WTC11 (cell line): ENCODE measurements around the gene AGBL4. TPM values are rescaled to one million over a fixed set of nuclear protein-coding genes. Genes with fewer than 3 reads are reported as not detected.
"Not testable (repeated sequence)": the region's sequence is repeated elsewhere in the genome, so short reads cannot be mapped to it uniquely, and the experiment has no call there.

Source experiments
- ATAC-seq: fragments of 200-7000 bp; cut with Tn5 transposase; 2 replicates; pipeline ENCODE4 v1.10.0; 2021; ENCODE audit warnings: mild to moderate bottlenecking, moderate library complexity
- CTCF ChIA-PET: fragments of 300-600 bp; sonication (Branson Sonifier 250); formaldehyde crosslinking; loops from one replicate; lab custom pipeline; 2021; ENCODE audit warnings: antibody characterized with exemption; lab: Charles Lee
- POLR2A ChIA-PET: fragments of 350-600 bp; sonication (Branson Sonifier 250); formaldehyde crosslinking; loops from one replicate; lab custom pipeline; 2021; ENCODE audit warnings: antibody characterized with exemption; lab: Charles Lee
- DNase-seq: peaks from one replicate; pipeline ENCODE4 v3.0.0; 2021; ENCODE audit warnings: low spot score
- H3K27ac Mint-ChIP-seq: 2 replicates; pipeline ENCODE4 v1.8.0; 2021; ENCODE audit warnings: mixed read lengths
- H3K27me3 Mint-ChIP-seq: 2 replicates; pipeline ENCODE4 v1.8.0; 2021; ENCODE audit warnings: low read depth, mild to moderate bottlenecking, moderate library complexity, mixed read lengths
- H3K36me3 Mint-ChIP-seq: 2 replicates; pipeline ENCODE4 v1.8.0; 2021; ENCODE audit warnings: mixed read lengths
- H3K4me1 Mint-ChIP-seq: 2 replicates; pipeline ENCODE4 v1.8.0; 2022; ENCODE audit warnings: mixed read lengths
- H3K4me3 Mint-ChIP-seq: 2 replicates; pipeline ENCODE4 v1.8.0; 2021; ENCODE audit warnings: mild to moderate bottlenecking, moderate library complexity, mixed read lengths
- H3K9me3 Mint-ChIP-seq: 2 replicates; pipeline ENCODE4 v1.8.0; 2021; ENCODE audit warnings: mixed read lengths
- CREB1 ChIP-seq: sonication (generic); formaldehyde crosslinking; IDR thresholded peaks from 2 replicates; pipeline ENCODE4 v1.8.0; 2023; ENCODE audit warnings: mild to moderate bottlenecking, missing genetic modification reagents
- EMX1 ChIP-seq: fragments of 250-450 bp; sonication (Bioruptor Pico); IDR thresholded peaks from 2 replicates; pipeline ENCODE4 v1.8.0; 2021; ENCODE audit warnings: mild to moderate bottlenecking
- HMGA2 ChIP-seq: fragments of 250-450 bp; sonication (Bioruptor Pico); IDR thresholded peaks from 2 replicates; pipeline ENCODE4 v1.4.0; 2021; ENCODE audit warnings: mild to moderate bottlenecking, moderate library complexity
- JAZF1 ChIP-seq: fragments of 250-450 bp; sonication (Bioruptor Pico); IDR thresholded peaks from 2 replicates; pipeline ENCODE4 v1.9.0; 2021; ENCODE audit warnings: moderate library complexity, mild to moderate bottlenecking, inconsistent platforms
- JUN ChIP-seq: sonication (generic); formaldehyde crosslinking; IDR thresholded peaks from 2 replicates; pipeline ENCODE4 v1.8.0; 2023; ENCODE audit warnings: mild to moderate bottlenecking, missing genetic modification reagents
- MXD4 ChIP-seq: fragments of 250-450 bp; sonication (Bioruptor Pico); IDR thresholded peaks from 2 replicates; pipeline ENCODE4 v1.8.0; 2021; ENCODE audit warnings: mild to moderate bottlenecking, moderate library complexity, borderline replicate concordance
- MYBL2 ChIP-seq: sonication (generic); formaldehyde crosslinking; IDR thresholded peaks from 2 replicates; pipeline ENCODE4 v1.8.1; 2023; ENCODE audit warnings: mild to moderate bottlenecking, moderate library complexity, missing genetic modification reagents
- NFE2L1 ChIP-seq: sonication (generic); formaldehyde crosslinking; IDR thresholded peaks from 2 replicates; pipeline ENCODE4 v1.8.1; 2023; ENCODE audit warnings: missing genetic modification reagents
- SMAD3 ChIP-seq: sonication (generic); formaldehyde crosslinking; IDR thresholded peaks from 2 replicates; pipeline ENCODE4 v1.8.0; 2022; ENCODE audit warnings: missing genetic modification reagents, mild to moderate bottlenecking, borderline replicate concordance
- SMAD4 ChIP-seq: sonication (generic); formaldehyde crosslinking; IDR thresholded peaks from 2 replicates; pipeline ENCODE4 v1.8.0; 2022; ENCODE audit warnings: mild to moderate bottlenecking, missing genetic modification reagents
- TP53 ChIP-seq: sonication (generic); formaldehyde crosslinking; IDR thresholded peaks from 2 replicates; pipeline ENCODE4 v1.8.1; 2023; ENCODE audit warnings: mild to moderate bottlenecking, missing genetic modification reagents
- ZNF121 ChIP-seq: sonication (generic); formaldehyde crosslinking; IDR thresholded peaks from 2 replicates; pipeline ENCODE4 v1.8.0; 2023; ENCODE audit warnings: missing genetic modification reagents
- ZNF219 ChIP-seq: sonication (generic); formaldehyde crosslinking; IDR thresholded peaks from 2 replicates; pipeline ENCODE4 v1.8.0; 2023; ENCODE audit warnings: missing genetic modification reagents, mild to moderate bottlenecking, borderline replicate concordance
- ZNF232 ChIP-seq: sonication (generic); formaldehyde crosslinking; IDR thresholded peaks from 2 replicates; pipeline ENCODE4 v1.8.0; 2022; ENCODE audit warnings: mild to moderate bottlenecking, missing genetic modification reagents
- ZNF317 ChIP-seq: sonication (generic); formaldehyde crosslinking; IDR thresholded peaks from 2 replicates; pipeline ENCODE4 v1.8.1; 2023; ENCODE audit warnings: low read depth, mild to moderate bottlenecking, moderate library complexity, missing genetic modification reagents, borderline replicate concordance
- ZNF396 ChIP-seq: fragments of 250-450 bp; sonication (Bioruptor Pico); IDR thresholded peaks from 2 replicates; pipeline ENCODE4 v1.8.0; 2021; ENCODE audit warnings: mild to moderate bottlenecking, moderate library complexity, borderline replicate concordance
- total RNA-seq: library from RNA; stranded (reverse); gene quantifications from 3 replicates; pipeline ENCODE4 v1.2.3, GENCODE V29; 2021
- TF ChIP-seq, protein P1 (sequence below): sonication (generic); formaldehyde crosslinking; IDR thresholded peaks from 2 replicates; pipeline ENCODE4 v1.8.1; 2022; ENCODE audit warnings: mild to moderate bottlenecking, missing genetic modification reagents, moderate library complexity, borderline replicate concordance
- TF ChIP-seq, protein P2 (sequence below): sonication (generic); formaldehyde crosslinking; IDR thresholded peaks from 2 replicates; pipeline ENCODE4 v1.8.1; 2022; ENCODE audit warnings: missing genetic modification reagents, borderline replicate concordance
- TF ChIP-seq, protein P3 (sequence below): sonication (generic); formaldehyde crosslinking; IDR thresholded peaks from 2 replicates; pipeline ENCODE4 v1.8.0; 2022; ENCODE audit warnings: mild to moderate bottlenecking, missing genetic modification reagents
- TF ChIP-seq, protein P4 (sequence below): sonication (generic); formaldehyde crosslinking; IDR thresholded peaks from 2 replicates; pipeline ENCODE4 v1.8.1; 2023; ENCODE audit warnings: mild to moderate bottlenecking, missing genetic modification reagents, moderate library complexity
- TF ChIP-seq, protein P5 (sequence below): fragments of 250-450 bp; sonication (Bioruptor Pico); IDR thresholded peaks from 2 replicates; pipeline ENCODE4 v2.1.2; 2022; ENCODE audit warnings: mild to moderate bottlenecking, moderate library complexity
- TF ChIP-seq, protein P6 (sequence below): sonication (generic); formaldehyde crosslinking; conservative IDR thresholded peaks from 2 replicates; pipeline ENCODE4 v1.8.1; 2022; ENCODE audit warnings: mild to moderate bottlenecking, missing genetic modification reagents
- TF ChIP-seq, protein P7 (sequence below): sonication (generic); formaldehyde crosslinking; IDR thresholded peaks from 2 replicates; pipeline ENCODE4 v1.8.1; 2022; ENCODE audit warnings: low read depth, missing genetic modification reagents, borderline replicate concordance

The AGBL4 gene
- total RNA-seq, 1 experiment from 2014 or later, result 0.87 TPM

DNA sequence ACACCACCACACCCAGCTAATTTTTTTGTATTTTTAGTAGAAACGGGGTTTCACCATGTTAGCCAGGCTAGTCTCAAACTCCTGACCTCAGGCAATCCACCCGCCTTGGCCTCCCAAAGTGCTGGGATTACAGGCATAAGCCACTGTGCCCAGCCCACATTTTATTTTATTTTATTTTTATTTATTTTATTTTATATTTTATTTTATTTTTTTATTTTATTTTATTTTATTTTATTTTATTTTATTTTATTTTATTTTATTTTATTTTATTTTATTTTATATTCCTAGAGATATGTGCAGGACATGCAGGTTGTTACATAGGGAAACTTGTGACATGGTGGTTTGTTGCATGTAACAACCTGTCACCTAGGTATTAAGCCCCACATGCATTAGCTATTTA lies 721.4 kb downstream of the AGBL4 start:
- DNase-seq, ATAC-seq, H3K4me3 Mint-ChIP-seq, POLR2A ChIA-PET, H3K27me3 Mint-ChIP-seq, CTCF ChIA-PET, H3K36me3 Mint-ChIP-seq, H3K27ac Mint-ChIP-seq: not testable (repeated sequence)
- peaks cover 15% of the 10 kb centered on the region for H3K4me1 Mint-ChIP-seq
- peak; percentile 99 for TF ChIP-seq HMGA2 (CRISPR knock-in tag)
- peaks cover 11% of the 10 kb centered on the region for H3K9me3 Mint-ChIP-seq

DNA sequence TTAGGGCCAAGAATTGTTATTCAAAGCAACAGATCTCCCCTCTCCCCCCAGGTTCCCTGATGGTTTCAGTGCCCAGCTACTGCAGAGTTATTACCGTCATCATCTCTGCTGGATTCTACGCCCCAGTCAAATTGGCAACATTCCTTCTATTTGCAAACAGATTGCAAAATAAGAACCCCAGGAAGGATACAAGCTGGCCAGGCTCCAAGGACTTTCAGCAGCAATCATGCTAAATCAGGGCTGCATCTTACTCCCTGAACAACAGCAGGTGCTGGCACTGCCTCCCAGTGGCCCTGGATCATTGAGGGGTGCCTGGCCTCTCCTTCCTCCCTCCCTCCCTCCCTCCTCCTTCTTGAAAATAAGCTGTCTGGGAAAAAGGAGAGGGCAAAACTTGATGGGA lies 725.5 kb downstream of the AGBL4 start:
- ChIA-PET CTCF (interaction anchor here (0.6 kb wide), 2 partner anchors 44 to 134 kb away, joined by 3 to 6 read pairs; no protein-coding TSS in a partner anchor), POLR2A (no interaction called here)
- Mint-ChIP-seq H3K27me3 (no peaks in the 10 kb centered on the region), H3K4me1 (peaks cover 20% of the 10 kb centered on the region), H3K27ac (peak overlapping the region; percentile 18; the same call in 1 of the 2 replicates), H3K4me3 (no peak overlapping the region), H3K9me3 (peaks cover 11% of the 10 kb centered on the region), H3K36me3 (peaks cover 2% of the 10 kb centered on the region)
- no peak for TF ChIP-seq SMAD3
- TF ChIP-seq, protein P1, sequence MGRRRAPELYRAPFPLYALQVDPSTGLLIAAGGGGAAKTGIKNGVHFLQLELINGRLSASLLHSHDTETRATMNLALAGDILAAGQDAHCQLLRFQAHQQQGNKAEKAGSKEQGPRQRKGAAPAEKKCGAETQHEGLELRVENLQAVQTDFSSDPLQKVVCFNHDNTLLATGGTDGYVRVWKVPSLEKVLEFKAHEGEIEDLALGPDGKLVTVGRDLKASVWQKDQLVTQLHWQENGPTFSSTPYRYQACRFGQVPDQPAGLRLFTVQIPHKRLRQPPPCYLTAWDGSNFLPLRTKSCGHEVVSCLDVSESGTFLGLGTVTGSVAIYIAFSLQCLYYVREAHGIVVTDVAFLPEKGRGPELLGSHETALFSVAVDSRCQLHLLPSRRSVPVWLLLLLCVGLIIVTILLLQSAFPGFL (CRISPR knock-in tag), result no peak
- TF ChIP-seq, protein P2, sequence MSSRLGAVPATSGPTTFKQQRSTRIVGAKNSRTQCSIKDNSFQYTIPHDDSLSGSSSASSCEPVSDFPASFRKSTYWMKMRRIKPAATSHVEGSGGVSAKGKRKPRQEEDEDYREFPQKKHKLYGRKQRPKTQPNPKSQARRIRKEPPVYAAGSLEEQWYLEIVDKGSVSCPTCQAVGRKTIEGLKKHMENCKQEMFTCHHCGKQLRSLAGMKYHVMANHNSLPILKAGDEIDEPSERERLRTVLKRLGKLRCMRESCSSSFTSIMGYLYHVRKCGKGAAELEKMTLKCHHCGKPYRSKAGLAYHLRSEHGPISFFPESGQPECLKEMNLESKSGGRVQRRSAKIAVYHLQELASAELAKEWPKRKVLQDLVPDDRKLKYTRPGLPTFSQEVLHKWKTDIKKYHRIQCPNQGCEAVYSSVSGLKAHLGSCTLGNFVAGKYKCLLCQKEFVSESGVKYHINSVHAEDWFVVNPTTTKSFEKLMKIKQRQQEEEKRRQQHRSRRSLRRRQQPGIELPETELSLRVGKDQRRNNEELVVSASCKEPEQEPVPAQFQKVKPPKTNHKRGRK (CRISPR knock-in tag), result no peak
- no peak for TF ChIP-seq EMX1 (CRISPR knock-in tag)
- TF ChIP-seq, protein P3, sequence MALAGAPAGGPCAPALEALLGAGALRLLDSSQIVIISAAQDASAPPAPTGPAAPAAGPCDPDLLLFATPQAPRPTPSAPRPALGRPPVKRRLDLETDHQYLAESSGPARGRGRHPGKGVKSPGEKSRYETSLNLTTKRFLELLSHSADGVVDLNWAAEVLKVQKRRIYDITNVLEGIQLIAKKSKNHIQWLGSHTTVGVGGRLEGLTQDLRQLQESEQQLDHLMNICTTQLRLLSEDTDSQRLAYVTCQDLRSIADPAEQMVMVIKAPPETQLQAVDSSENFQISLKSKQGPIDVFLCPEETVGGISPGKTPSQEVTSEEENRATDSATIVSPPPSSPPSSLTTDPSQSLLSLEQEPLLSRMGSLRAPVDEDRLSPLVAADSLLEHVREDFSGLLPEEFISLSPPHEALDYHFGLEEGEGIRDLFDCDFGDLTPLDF (CRISPR knock-in tag), result no peak
- TF ChIP-seq ZNF219 (CRISPR knock-in tag), result no peak
- TF ChIP-seq, protein P4, sequence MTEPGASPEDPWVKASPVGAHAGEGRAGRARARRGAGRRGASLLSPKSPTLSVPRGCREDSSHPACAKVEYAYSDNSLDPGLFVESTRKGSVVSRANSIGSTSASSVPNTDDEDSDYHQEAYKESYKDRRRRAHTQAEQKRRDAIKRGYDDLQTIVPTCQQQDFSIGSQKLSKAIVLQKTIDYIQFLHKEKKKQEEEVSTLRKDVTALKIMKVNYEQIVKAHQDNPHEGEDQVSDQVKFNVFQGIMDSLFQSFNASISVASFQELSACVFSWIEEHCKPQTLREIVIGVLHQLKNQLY, result no peak
- DNase-seq (peak; percentile 15), ATAC-seq (peak; percentile 79)

DNA sequence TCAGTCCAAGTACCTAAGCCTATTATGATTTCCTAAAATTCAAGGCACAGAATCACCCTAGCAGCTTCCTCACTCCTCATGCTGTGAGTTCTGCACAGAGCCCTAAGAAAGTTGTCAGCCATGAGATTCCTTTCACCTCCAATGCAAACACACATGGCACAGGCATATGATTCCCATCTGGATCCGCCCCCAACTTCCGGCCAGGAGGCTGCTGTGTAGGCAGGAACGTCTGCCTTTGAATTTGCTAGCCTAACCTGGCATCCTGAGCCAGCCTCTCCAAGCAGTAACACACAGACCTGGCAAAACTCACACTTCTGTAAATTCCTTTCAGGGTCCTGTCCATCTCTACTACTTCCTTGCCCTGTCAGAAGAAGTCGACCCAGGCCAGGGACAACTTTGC lies 726.0 kb downstream of the AGBL4 start:
- DNase-seq, result peak; percentile 21
- H3K9me3 Mint-ChIP-seq, result peaks cover 12% of the 10 kb centered on the region
- TF ChIP-seq ZNF232 (CRISPR knock-in tag), result no peak
- no peak for TF ChIP-seq ZNF317 (CRISPR knock-in tag)
- TF ChIP-seq, protein P5, sequence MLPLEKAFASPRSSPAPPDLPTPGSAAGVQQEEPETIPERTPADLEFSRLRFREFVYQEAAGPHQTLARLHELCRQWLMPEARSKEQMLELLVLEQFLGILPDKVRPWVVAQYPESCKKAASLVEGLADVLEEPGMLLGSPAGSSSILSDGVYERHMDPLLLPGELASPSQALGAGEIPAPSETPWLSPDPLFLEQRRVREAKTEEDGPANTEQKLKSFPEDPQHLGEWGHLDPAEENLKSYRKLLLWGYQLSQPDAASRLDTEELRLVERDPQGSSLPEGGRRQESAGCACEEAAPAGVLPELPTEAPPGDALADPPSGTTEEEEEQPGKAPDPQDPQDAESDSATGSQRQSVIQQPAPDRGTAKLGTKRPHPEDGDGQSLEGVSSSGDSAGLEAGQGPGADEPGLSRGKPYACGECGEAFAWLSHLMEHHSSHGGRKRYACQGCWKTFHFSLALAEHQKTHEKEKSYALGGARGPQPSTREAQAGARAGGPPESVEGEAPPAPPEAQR (CRISPR knock-in tag), result no peak
- TF ChIP-seq ZNF121 (CRISPR knock-in tag), result no peak
- TF ChIP-seq CREB1 (CRISPR knock-in tag), result no peak
- TF ChIP-seq ZNF396 (CRISPR knock-in tag), result no peak
- TF ChIP-seq NFE2L1 (CRISPR knock-in tag), result no peak
- no peak for TF ChIP-seq TP53
- TF ChIP-seq, protein P6, sequence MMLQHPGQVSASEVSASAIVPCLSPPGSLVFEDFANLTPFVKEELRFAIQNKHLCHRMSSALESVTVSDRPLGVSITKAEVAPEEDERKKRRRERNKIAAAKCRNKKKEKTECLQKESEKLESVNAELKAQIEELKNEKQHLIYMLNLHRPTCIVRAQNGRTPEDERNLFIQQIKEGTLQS, result no peak
- TF ChIP-seq JUN (CRISPR knock-in tag), result no peak
- TF ChIP-seq SMAD4 (CRISPR knock-in tag), result no peak
- no peak for TF ChIP-seq JAZF1
- TF ChIP-seq, protein P2 (CRISPR knock-in tag), result no peak
- TF ChIP-seq MYBL2 (CRISPR knock-in tag), result no peak
- no peak for TF ChIP-seq MXD4 (CRISPR knock-in tag)
- TF ChIP-seq, protein P7, sequence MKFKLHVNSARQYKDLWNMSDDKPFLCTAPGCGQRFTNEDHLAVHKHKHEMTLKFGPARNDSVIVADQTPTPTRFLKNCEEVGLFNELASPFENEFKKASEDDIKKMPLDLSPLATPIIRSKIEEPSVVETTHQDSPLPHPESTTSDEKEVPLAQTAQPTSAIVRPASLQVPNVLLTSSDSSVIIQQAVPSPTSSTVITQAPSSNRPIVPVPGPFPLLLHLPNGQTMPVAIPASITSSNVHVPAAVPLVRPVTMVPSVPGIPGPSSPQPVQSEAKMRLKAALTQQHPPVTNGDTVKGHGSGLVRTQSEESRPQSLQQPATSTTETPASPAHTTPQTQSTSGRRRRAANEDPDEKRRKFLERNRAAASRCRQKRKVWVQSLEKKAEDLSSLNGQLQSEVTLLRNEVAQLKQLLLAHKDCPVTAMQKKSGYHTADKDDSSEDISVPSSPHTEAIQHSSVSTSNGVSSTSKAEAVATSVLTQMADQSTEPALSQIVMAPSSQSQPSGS (CRISPR knock-in tag), result no peak

More for the DNA sequence above, 726.0 kb downstream of the AGBL4 start:
- H3K27ac Mint-ChIP-seq, result peak overlapping the region; percentile 18; the same call in 1 of the 2 replicates
- ATAC-seq, result peak; percentile 70
- POLR2A ChIA-PET, result no interaction called here
- H3K4me1 Mint-ChIP-seq, result peaks cover 20% of the 10 kb centered on the region
- H3K4me3 Mint-ChIP-seq, result no peak overlapping the region
- CTCF ChIA-PET, result no interaction called here
- peaks cover 2% of the 10 kb centered on the region for H3K36me3 Mint-ChIP-seq
- H3K27me3 Mint-ChIP-seq, result no peaks in the 10 kb centered on the region
